Peyer's patch (tissue), 4 donors: ENCODE results near the gene TBCK.

Experiments used
- POLR2A ChIP-seq, 2 donors: fragments of 450-650 bp; IDR thresholded peaks; one replicate each; pipeline ENCODE4 v1.5.1; 2017; ENCODE audit warnings: antibody characterized with exemption in 2 of 2, mild to moderate bottlenecking in 2 of 2, moderate library complexity in 2 of 2
- TF ChIP-seq, protein P1 (sequence below), 6 experiments: fragments of 450-650 bp in 4 of 6; fragments of 200-600 bp in 2 of 6; sonication (generic) in 1 of 6; IDR thresholded peaks; one replicate each; pipeline ENCODE4 v1.5.1; 2017 to 2019; ENCODE audit warnings: antibody characterized with exemption in 6 of 6, mild to moderate bottlenecking in 3 of 6, moderate library complexity in 1 of 6

DNA sequence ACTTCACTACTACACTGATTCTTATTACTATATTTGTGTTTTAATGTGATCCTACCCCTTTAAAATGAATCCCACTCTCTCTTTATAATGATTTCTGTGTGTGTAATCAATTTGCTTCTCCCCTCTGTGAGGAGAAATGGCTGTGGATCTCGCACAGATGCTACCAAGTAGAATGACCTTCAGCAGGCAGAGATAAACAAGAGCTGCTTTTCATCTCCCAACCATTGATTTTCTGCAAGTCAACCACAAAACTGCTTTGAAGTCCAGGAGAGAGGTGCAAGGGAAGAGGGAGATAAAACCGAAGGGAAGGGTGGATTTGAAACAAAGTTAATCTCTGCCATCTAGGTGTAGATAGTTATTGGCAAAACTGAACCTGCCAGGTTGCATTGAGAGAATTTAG, 279.2 kb downstream of the TBCK start:
- TF ChIP-seq POLR2A (IDR thresholded peaks at IDR 0.05), result no peak
- TF ChIP-seq, protein P1, sequence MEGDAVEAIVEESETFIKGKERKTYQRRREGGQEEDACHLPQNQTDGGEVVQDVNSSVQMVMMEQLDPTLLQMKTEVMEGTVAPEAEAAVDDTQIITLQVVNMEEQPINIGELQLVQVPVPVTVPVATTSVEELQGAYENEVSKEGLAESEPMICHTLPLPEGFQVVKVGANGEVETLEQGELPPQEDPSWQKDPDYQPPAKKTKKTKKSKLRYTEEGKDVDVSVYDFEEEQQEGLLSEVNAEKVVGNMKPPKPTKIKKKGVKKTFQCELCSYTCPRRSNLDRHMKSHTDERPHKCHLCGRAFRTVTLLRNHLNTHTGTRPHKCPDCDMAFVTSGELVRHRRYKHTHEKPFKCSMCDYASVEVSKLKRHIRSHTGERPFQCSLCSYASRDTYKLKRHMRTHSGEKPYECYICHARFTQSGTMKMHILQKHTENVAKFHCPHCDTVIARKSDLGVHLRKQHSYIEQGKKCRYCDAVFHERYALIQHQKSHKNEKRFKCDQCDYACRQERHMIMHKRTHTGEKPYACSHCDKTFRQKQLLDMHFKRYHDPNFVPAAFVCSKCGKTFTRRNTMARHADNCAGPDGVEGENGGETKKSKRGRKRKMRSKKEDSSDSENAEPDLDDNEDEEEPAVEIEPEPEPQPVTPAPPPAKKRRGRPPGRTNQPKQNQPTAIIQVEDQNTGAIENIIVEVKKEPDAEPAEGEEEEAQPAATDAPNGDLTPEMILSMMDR (IDR thresholded peaks at IDR 0.05), result no peak
